AG09319 (cell line): ENCODE results near the gene YJEFN3.

ENCODE experiments used
- DNase-seq: peaks from one replicate; pipeline ENCODE4 v3.0.0-alpha.2; 2010; ENCODE audit warnings: low read depth; ENCODE audit errors: extremely low read depth
- TF ChIP-seq, protein P1 (sequence below): IDR thresholded peaks from 2 replicates; pipeline ENCODE4 v1.5.1; 2011; ENCODE audit warnings: low read depth, mild to moderate bottlenecking, inconsistent platforms, low read length, moderate library complexity

YJEFN3 gene

DNA sequence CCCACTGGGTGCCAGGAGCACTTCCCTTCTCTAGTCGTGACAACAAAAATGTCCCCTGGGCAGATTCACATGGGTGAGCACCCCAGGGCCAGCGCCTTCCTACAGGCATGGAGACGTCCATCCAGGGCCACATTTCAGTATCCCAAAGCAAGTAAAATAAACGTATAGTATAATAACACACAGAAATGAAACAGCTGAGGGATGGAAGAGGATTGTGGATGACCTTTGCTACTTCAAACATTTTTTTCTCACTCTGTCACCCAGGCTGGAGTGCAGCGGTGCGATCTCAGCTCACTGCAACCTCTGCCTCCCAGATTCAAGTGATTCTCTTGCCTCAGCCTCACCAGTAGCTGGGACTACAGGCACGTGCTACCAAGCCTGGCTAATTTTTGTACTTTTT, 37.6 kb downstream of the YJEFN3 start:
- DNase-seq: no peak
- TF ChIP-seq, protein P1, sequence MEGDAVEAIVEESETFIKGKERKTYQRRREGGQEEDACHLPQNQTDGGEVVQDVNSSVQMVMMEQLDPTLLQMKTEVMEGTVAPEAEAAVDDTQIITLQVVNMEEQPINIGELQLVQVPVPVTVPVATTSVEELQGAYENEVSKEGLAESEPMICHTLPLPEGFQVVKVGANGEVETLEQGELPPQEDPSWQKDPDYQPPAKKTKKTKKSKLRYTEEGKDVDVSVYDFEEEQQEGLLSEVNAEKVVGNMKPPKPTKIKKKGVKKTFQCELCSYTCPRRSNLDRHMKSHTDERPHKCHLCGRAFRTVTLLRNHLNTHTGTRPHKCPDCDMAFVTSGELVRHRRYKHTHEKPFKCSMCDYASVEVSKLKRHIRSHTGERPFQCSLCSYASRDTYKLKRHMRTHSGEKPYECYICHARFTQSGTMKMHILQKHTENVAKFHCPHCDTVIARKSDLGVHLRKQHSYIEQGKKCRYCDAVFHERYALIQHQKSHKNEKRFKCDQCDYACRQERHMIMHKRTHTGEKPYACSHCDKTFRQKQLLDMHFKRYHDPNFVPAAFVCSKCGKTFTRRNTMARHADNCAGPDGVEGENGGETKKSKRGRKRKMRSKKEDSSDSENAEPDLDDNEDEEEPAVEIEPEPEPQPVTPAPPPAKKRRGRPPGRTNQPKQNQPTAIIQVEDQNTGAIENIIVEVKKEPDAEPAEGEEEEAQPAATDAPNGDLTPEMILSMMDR: no peak

DNA sequence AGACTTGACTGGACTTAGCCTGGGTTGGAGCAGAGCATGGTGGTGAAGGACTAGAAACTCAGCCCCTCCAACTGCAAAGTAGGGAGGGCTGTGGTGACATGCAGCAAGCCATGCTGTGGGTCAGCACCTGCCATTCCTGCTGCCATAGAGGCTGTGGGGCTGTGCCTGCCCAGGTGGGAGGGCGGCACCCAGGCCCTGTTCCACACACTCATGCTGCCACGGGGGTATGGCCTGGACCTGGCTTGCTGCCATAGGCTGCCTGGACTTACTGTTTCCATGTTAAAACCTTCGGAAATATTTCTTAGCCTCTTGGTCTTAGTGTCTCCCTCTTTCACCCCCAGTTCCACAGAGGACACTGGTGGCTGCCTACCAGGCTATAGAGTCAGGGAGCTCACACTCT, 38.7 kb downstream of the YJEFN3 start:
- TF ChIP-seq, protein P1: no peak
- no peak for DNase-seq

DNA sequence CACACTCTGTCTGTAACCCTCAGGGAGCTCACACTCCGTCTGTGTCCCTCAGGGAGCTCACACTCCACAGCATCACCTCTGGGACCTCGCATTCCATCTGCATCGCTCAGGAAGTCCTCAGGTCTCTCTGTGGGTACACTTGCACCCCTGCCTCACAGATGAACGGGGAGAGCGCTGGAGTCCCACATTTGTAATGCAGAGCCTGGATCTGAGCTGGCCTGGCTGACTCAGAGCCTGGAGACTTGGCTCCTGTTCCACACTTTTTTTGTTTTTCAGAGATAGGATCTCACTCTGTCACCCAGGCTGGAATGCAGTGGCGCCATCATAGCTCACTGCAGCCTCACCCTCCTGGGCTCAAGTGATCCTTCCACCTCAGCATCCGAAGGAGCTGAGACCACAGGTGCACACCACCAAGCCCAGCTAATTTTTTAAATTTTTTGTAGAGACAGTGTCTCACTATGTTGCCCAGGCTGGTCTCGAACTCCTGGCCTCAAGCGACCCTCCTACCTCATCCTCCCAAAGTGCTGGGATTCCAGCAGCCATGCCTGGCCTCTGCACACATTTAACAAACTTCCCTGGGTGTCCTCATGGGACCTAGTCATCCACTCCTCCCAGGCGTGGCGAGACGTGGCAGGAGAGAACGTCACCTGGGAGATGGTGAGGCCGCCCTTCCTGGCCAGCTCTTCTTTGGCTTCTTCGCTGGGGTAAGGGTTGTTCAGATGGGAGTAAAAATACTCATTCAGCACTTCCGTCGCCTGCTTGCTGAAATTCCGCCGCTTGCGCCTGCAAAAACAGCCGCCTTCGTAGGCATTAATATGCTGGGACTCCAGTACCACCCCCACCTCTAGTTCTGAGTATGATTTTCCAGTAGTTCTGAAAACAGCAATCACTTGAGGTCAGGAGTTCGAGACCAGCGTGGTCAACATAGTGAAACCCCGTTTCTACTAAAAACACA, 40.4 kb downstream of the YJEFN3 start:
- no peak for DNase-seq
- TF ChIP-seq, protein P1: no peak

DNA sequence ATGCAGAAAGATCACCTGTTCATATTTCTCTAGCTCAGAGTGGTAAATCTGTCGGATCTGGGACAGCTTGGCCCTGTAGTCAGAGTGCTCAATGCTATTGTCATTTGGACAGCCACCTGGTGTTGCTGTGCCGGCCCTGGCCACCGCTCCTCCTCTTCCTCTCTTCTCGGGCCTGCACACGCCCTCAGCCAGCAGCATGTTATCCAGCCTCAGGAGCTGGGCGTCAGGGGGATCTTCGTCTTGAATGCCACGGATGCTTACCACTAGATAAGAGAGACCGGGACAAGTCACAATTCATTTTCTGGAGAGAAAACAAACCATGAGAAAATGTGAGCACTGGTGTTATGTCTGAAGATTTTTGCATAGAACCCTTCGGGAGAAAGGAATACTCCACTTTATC, 41.9 kb downstream of the YJEFN3 start:
- DNase-seq: no peak

DNA sequence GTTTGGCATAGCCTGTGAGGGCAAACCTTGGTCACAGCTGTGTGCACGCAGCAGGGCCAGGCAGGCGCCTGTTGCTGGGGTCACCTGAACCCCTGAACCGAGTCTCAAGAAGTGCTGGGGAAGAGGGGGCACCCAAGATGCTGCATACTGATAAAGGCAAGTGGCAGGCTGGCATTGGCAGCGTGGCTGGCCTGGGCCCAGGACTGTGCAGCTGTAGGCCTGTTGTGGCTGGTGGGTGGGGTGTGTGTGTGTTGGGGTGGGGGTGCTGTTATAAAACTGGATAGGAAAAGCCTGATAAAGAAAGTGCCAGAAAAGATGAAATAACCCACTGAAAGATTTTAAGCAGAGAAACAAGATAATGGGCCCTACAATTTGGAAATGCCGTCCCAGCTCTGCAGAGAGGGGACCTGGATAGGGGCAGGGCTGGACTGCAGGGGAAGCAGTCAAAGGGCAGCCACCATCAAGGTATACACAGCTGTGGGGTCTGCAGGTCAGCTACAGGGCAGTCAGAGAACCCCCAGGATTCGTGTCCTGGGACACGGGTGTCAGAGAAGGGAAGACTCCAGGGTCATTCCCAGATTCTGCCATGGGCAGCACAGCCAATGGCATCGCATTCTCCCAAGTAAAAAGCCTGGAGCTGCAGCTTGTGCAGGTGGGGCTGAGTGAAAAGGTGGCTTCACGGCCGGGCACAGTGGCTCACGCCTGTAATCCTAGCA, 42.5 kb downstream of the YJEFN3 start:
- DNase-seq: no peak
- TF ChIP-seq, protein P1: no peak

More for the DNA sequence above, 41.9 kb downstream of the YJEFN3 start:
- TF ChIP-seq, protein P1: no peak

DNA sequence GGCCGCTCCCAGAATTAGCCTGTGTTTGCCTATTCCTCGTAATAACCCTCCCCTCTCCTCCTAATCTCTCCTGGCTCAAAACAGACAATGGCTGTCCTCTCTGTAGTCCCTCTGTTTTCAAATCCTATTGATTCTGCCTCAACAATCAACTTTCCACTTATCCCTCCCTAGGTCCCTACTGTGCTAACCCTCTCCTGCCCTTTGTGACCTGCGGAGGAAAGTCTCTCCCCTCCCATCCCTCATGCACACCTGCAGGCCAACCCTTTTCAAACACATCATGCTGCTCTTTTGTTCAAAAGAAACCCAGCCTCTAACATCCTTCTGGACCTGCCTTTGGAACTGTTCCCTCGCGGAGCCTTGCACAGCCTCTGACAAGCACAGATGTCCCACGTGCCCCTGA, 46.7 kb downstream of the YJEFN3 start:
- TF ChIP-seq, protein P1: no peak
- no peak for DNase-seq

DNA sequence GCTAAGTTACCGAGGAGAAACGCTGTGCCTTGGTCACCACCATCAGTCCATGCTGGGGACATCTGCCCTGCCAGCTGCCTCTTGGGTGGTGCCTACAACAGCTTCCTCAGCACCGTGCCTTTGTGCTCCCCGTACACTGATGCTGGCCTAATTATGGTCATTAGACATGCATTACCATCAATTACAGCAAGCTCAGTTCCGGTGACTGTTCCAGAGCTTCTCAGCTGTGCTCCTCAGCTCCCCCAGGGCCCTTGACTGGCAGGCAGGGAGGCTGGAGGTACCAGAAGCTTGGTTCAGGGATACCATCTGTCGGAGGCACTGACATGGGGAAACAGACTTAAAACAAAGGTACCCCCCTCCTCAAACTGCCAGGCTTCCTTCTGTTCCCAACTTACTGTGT, 49.5 kb downstream of the YJEFN3 start:
- DNase-seq: no peak
- TF ChIP-seq, protein P1: no peak
